ENCODE data around the gene MANBA. TPM values are rescaled to one million over a fixed set of nuclear protein-coding genes. Genes with fewer than 3 reads are reported as not detected.
A peak's percentile ranks its signal among the peaks of the same experiment; 100 is the strongest.

Gene MANBA
- total and polyA plus RNA-seq, 2 of the 13 experiments (the other 11 are each of a cell fraction or from before 2014, with no cell fraction given) = 11.7 to 33.3 TPM

DNA sequence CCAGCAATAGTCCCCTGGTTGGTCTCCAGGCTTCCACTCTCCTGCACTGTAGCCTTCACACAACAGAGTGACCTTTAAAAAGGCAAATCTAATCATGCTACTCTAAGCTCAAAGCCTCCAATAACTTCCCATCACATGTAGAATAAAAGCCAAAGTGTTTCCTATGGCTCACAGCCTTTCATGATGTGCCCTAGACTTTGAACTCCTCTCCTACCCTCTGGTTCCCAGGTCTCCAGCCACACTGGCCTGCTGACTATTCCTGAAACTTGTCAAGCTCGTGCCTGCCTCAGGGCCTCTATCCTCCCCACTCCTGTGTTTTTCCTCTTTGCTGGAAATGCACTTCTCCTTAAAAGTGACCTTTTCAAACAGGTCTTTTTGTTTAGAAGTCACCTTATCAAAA, 3.1 kb downstream of the MANBA start (continued):
- TF ChIP-seq, protein P1, sequence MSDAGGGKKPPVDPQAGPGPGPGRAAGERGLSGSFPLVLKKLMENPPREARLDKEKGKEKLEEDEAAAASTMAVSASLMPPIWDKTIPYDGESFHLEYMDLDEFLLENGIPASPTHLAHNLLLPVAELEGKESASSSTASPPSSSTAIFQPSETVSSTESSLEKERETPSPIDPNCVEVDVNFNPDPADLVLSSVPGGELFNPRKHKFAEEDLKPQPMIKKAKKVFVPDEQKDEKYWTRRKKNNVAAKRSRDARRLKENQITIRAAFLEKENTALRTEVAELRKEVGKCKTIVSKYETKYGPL (CRISPR knock-in tag; IDR thresholded peaks at IDR 0.05) = no peak
- TF ChIP-seq SALL1 (CRISPR knock-in tag; IDR thresholded peaks at IDR 0.05) (peak; percentile 37; the same call in 1 of the 2 replicates), CC2D1A (CRISPR knock-in tag; IDR thresholded peaks at IDR 0.05) (no peak), CCDC6 (CRISPR knock-in tag; IDR thresholded peaks at IDR 0.05) (no peak), ZNF644 (CRISPR knock-in tag; IDR thresholded peaks at IDR 0.05; ENCODE audit: low read depth) (peak; percentile 93), ZNF780A (CRISPR knock-in tag; IDR thresholded peaks at IDR 0.05) (no peak), ZNF775 (CRISPR knock-in tag; IDR thresholded peaks at IDR 0.05; ENCODE audit: borderline replicate concordance) (no peak), ZNF496 (CRISPR knock-in tag; IDR thresholded peaks at IDR 0.05; ENCODE audit: insufficient replicate concordance) (no peak), MYC (CRISPR knock-in tag; IDR thresholded peaks at IDR 0.05; ENCODE audit: borderline replicate concordance) (no peak), SNAI1 (CRISPR knock-in tag; IDR thresholded peaks at IDR 0.05; ENCODE audit: borderline replicate concordance) (no peak), MTF2 (CRISPR knock-in tag; IDR thresholded peaks at IDR 0.05; ENCODE audit: borderline replicate concordance) (no peak), REXO4 (CRISPR knock-in tag; IDR thresholded peaks at IDR 0.05; ENCODE audit: borderline replicate concordance) (no peak), GATAD2A (CRISPR knock-in tag; IDR thresholded peaks at IDR 0.05) (peak; percentile 62), TSC22D2 (CRISPR knock-in tag; IDR thresholded peaks at IDR 0.05; ENCODE audit: borderline replicate concordance) (no peak), TAF15 (IDR thresholded peaks at IDR 0.05; ENCODE audit: low read depth, low read length, poor library complexity, severe bottlenecking) (no peak), ATF7-NPFF (CRISPR knock-in tag; IDR thresholded peaks at IDR 0.05; ENCODE audit: low read depth) (no peak), RXRB (CRISPR knock-in tag; IDR thresholded peaks at IDR 0.05; ENCODE audit: borderline replicate concordance) (peak; percentile 39; the same call in 1 of the 2 replicates)
- TF ChIP-seq, protein P2, sequence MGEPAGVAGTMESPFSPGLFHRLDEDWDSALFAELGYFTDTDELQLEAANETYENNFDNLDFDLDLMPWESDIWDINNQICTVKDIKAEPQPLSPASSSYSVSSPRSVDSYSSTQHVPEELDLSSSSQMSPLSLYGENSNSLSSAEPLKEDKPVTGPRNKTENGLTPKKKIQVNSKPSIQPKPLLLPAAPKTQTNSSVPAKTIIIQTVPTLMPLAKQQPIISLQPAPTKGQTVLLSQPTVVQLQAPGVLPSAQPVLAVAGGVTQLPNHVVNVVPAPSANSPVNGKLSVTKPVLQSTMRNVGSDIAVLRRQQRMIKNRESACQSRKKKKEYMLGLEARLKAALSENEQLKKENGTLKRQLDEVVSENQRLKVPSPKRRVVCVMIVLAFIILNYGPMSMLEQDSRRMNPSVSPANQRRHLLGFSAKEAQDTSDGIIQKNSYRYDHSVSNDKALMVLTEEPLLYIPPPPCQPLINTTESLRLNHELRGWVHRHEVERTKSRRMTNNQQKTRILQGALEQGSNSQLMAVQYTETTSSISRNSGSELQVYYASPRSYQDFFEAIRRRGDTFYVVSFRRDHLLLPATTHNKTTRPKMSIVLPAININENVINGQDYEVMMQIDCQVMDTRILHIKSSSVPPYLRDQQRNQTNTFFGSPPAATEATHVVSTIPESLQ (CRISPR knock-in tag; conservative IDR thresholded peaks at IDR 0.05) = no peak
- TF ChIP-seq, protein P3, sequence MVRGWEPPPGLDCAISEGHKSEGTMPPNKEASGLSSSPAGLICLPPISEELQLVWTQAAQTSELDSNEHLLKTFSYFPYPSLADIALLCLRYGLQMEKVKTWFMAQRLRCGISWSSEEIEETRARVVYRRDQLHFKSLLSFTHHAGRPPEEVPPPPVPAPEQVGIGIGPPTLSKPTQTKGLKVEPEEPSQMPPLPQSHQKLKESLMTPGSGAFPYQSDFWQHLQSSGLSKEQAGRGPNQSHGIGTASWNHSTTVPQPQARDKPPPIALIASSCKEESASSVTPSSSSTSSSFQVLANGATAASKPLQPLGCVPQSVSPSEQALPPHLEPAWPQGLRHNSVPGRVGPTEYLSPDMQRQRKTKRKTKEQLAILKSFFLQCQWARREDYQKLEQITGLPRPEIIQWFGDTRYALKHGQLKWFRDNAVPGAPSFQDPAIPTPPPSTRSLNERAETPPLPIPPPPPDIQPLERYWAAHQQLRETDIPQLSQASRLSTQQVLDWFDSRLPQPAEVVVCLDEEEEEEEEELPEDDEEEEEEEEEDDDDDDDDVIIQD (CRISPR knock-in tag; IDR thresholded peaks at IDR 0.05; ENCODE audit: low read depth) = peak; percentile 74; the same call in 1 of the 2 replicates
- TF ChIP-seq, protein P4, sequence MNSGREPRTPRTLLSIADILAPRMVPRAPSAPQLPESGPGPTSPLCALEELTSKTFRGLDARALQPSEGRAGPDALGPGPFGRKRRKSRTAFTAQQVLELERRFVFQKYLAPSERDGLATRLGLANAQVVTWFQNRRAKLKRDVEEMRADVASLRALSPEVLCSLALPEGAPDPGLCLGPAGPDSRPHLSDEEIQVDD (CRISPR knock-in tag; IDR thresholded peaks at IDR 0.05; ENCODE audit: borderline replicate concordance) = no peak
- TF ChIP-seq, protein P5, sequence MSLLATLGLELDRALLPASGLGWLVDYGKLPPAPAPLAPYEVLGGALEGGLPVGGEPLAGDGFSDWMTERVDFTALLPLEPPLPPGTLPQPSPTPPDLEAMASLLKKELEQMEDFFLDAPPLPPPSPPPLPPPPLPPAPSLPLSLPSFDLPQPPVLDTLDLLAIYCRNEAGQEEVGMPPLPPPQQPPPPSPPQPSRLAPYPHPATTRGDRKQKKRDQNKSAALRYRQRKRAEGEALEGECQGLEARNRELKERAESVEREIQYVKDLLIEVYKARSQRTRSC (CRISPR knock-in tag; IDR thresholded peaks at IDR 0.05; ENCODE audit: low read depth) = no peak
- TF ChIP-seq, protein P6, sequence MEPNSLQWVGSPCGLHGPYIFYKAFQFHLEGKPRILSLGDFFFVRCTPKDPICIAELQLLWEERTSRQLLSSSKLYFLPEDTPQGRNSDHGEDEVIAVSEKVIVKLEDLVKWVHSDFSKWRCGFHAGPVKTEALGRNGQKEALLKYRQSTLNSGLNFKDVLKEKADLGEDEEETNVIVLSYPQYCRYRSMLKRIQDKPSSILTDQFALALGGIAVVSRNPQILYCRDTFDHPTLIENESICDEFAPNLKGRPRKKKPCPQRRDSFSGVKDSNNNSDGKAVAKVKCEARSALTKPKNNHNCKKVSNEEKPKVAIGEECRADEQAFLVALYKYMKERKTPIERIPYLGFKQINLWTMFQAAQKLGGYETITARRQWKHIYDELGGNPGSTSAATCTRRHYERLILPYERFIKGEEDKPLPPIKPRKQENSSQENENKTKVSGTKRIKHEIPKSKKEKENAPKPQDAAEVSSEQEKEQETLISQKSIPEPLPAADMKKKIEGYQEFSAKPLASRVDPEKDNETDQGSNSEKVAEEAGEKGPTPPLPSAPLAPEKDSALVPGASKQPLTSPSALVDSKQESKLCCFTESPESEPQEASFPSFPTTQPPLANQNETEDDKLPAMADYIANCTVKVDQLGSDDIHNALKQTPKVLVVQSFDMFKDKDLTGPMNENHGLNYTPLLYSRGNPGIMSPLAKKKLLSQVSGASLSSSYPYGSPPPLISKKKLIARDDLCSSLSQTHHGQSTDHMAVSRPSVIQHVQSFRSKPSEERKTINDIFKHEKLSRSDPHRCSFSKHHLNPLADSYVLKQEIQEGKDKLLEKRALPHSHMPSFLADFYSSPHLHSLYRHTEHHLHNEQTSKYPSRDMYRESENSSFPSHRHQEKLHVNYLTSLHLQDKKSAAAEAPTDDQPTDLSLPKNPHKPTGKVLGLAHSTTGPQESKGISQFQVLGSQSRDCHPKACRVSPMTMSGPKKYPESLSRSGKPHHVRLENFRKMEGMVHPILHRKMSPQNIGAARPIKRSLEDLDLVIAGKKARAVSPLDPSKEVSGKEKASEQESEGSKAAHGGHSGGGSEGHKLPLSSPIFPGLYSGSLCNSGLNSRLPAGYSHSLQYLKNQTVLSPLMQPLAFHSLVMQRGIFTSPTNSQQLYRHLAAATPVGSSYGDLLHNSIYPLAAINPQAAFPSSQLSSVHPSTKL (CRISPR knock-in tag; IDR thresholded peaks at IDR 0.05) = peak; percentile 38
